ENCODE results near the gene NOTUM. TPM values are rescaled to one million over a fixed set of nuclear protein-coding genes. Genes with fewer than 3 reads are reported as not detected.

NOTUM gene
- total RNA-seq, 1 experiment from 2014 or later: not detected

GRCh38 chr17:81928544-81929252, 32.3 kb downstream of the NOTUM start:
- Mint-ChIP-seq H3K36me3 (ENCODE audit: insufficient read depth, unreplicated experiment) (peaks cover 2% of the 10 kb centered on the region), H3K4me1 (ENCODE audit: insufficient read depth, unreplicated experiment) (peaks cover 14% of the 10 kb centered on the region), H3K9me3 (ENCODE audit: unreplicated experiment) (no peaks in the 10 kb centered on the region), H3K27me3 (ENCODE audit: insufficient read depth, unreplicated experiment) (no peaks in the 10 kb centered on the region), H3K4me3 (ENCODE audit: unreplicated experiment) (peak overlapping the region; percentile 66), H3K27ac (ENCODE audit: low read depth, unreplicated experiment) (no peak overlapping the region)
- DNase-seq (ENCODE audit: unreplicated experiment): no peak
- ChIA-PET POLR2A (interaction anchor here (1.0 to 6.3 kb wide), 7 partner anchors 9 to 170 kb away, joined by 4 to 59 read pairs (median 9); partner anchors contain the start of genes CENPX, FASN, LRRC45 and PCYT2), CTCF (interaction anchor here (0.9 to 1.3 kb wide), 5 partner anchors 15 to 81 kb away, joined by 3 to 7 read pairs (median 5); no protein-coding TSS in a partner anchor)
- no peak for TF ChIP-seq CTCF (IDR thresholded peaks at IDR 0.05; ENCODE audit: unreplicated experiment)
- BruUV-seq (replicated peaks): no TSS peak
- intact Hi-C loops (cut with micrococcal nuclease): no loop called here

DNA sequence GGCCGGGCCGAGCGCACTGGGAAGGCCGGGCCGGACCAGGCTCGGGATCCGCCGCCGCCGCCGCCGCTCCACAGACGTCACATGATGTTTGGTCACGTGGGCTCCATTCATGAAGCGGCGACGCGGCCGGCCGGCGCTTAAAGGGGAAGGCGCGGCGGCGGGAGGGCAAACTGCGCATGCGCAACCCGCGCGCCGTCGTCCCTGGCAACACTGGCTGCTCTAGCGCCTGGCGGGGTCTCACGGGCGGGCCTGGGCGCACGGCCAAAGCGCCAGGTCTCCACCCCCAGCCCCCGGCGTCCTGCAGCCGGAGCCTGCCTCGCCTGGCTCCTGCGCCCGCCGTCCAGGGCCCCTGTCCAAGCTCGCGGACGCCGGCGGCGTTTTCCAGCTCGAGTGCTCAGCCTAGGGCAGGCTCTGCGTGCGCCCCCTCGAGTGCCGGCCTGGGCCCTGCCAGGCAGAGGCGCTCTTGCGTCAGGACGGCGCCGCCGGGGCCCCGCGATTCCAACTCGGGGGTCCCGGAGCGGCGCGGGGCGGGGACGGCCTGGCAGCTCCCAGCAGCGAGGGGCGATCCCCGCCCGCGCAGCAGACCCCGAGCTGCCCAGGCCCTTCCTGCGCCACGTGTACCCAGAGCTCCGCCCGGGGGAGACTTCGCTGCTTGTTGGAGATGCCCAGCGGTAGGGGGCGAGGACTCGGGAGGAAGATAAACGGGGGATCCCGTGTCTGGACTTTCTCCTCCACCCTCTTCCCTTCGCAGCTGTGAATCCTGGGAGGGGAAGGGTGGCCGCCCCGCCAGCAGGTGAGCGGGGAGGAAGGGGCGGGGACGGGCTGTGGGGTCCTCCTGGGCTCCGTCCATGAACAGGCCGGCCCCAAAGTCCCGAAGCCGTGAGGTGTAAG, 33.1 kb downstream of the NOTUM start, which contains the start of gene MAFG:
MAFG (minus strand) TSS at position 83 of the 891 bp plus-strand sequence. CDS start 4,550 bp downstream, outside the sequence.
- DNase-seq (ENCODE audit: unreplicated experiment): peak; percentile 93
- H3K36me3 Mint-ChIP-seq (ENCODE audit: insufficient read depth, unreplicated experiment): peaks cover 9% of the 10 kb centered on the region
- peak; percentile 26 for TF ChIP-seq CTCF (IDR thresholded peaks at IDR 0.05; ENCODE audit: unreplicated experiment)
- H3K27ac Mint-ChIP-seq (ENCODE audit: low read depth, unreplicated experiment): peak within 1 kb of the TSS; percentile 81
- ChIA-PET POLR2A (interaction anchor here (0.6 to 6.3 kb wide), 13 partner anchors 10 to 855 kb away, joined by 3 to 59 read pairs (median 6); partner anchors contain the start of genes CENPX, FASN, LRRC45 and NPLOC4), CTCF (interaction anchor here (0.5 to 1.2 kb wide), 7 partner anchors 14 to 124 kb away, joined by 3 to 7 read pairs (median 4); partner anchors contain the start of genes GPS1 and RFNG)
- no peaks in the 10 kb centered on the region for H3K9me3 Mint-ChIP-seq (ENCODE audit: unreplicated experiment)
- H3K4me3 Mint-ChIP-seq (ENCODE audit: unreplicated experiment): peak within 1 kb of the TSS; percentile 84
- no peaks in the 10 kb centered on the region for H3K27me3 Mint-ChIP-seq (ENCODE audit: insufficient read depth, unreplicated experiment)
- intact Hi-C loops (cut with micrococcal nuclease): no loop called here
- H3K4me1 Mint-ChIP-seq (ENCODE audit: insufficient read depth, unreplicated experiment): peaks cover 19% of the 10 kb centered on the region
- no TSS peak for BruUV-seq (replicated peaks)

- POLR2A ChIA-PET: interaction anchor here (0.6 to 6.3 kb wide), 14 partner anchors 11 to 854 kb away, joined by 3 to 59 read pairs (median 6); partner anchors contain the start of genes CENPX, DCXR, FASN and LRRC45
- CTCF ChIA-PET: interaction anchor here (0.5 to 1.2 kb wide), 6 partner anchors 13 to 279 kb away, joined by 3 to 7 read pairs (median 4); no protein-coding TSS in a partner anchor
- Mint-ChIP-seq H3K27ac (ENCODE audit: low read depth, unreplicated experiment) (no peak overlapping the region), H3K4me1 (ENCODE audit: insufficient read depth, unreplicated experiment) (peaks cover 21% of the 10 kb centered on the region), H3K9me3 (ENCODE audit: unreplicated experiment) (no peaks in the 10 kb centered on the region), H3K27me3 (ENCODE audit: insufficient read depth, unreplicated experiment) (no peaks in the 10 kb centered on the region), H3K36me3 (ENCODE audit: insufficient read depth, unreplicated experiment) (peaks cover 16% of the 10 kb centered on the region), H3K4me3 (ENCODE audit: unreplicated experiment) (peak overlapping the region; percentile 84)
- no peak for TF ChIP-seq CTCF (IDR thresholded peaks at IDR 0.05; ENCODE audit: unreplicated experiment)
- no peak for DNase-seq (ENCODE audit: unreplicated experiment)
- BruUV-seq (replicated peaks): no TSS peak
- intact Hi-C loops (cut with micrococcal nuclease): no loop called here
Measured at GRCh38 chr17:81927152-81927652, 33.8 kb downstream of the NOTUM start.

All from MCF 10A (cell line).